Peyer's patch (tissue), 4 donors: ENCODE results near the gene FMN1.

Source experiments
- CTCF ChIP-seq, 6 experiments: fragments of 450-650 bp in 4 of 6; fragments of 200-600 bp in 2 of 6; sonication (generic) in 1 of 6; IDR thresholded peaks; one replicate each; pipeline ENCODE4 v1.5.1; 2017 to 2019; ENCODE audit warnings: antibody characterized with exemption in 6 of 6, mild to moderate bottlenecking in 3 of 6, moderate library complexity in 1 of 6
- POLR2A ChIP-seq, 2 donors: fragments of 450-650 bp; IDR thresholded peaks; one replicate each; pipeline ENCODE4 v1.5.1; 2017; ENCODE audit warnings: antibody characterized with exemption in 2 of 2, mild to moderate bottlenecking in 2 of 2, moderate library complexity in 2 of 2

GRCh38 chr15:33048255-33048654, 146.3 kb downstream of the FMN1 start:
- no peak for TF ChIP-seq POLR2A (IDR thresholded peaks at IDR 0.05)
- no peak for TF ChIP-seq CTCF (IDR thresholded peaks at IDR 0.05)
